Kasumi-1 (cell line): ENCODE measurements around the gene PI4KB.
A peak's percentile ranks its signal among the peaks of the same experiment; 100 is the strongest.

Experiments used
- DNase-seq, 2 experiments: peaks; one replicate each; lab custom pipeline; 2025; lab: John Stamatoyannopoulos, UW

The PI4KB gene

GRCh38 chr1:151311589-151312331 is 15.5 kb downstream of the PI4KB start:
- DNase-seq: peak; percentile 69 to 77

DNA sequence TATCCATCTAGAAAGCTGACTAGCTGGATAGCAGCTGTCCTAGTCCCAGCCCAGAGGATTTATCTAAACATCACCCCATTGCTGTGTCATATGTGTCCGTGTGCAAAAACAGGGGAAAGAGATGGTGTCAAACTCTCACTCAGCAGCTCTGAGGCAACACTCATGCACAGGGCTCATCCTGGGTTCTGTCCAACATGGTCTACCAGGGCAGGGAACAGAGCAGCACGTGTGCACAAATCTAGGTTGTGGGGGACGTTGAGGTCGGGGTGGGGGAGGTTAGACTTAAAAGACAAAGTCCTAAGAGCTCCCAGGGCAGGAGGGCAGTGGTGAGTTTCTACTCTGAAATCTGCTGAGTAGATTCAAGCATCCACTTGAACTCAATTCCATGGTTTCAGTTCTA is 16.2 kb downstream of the PI4KB start:
- no peak for DNase-seq

GRCh38 chr1:151309811-151310323 is 17.3 kb downstream of the PI4KB start:
- DNase-seq: no peak

DNA sequence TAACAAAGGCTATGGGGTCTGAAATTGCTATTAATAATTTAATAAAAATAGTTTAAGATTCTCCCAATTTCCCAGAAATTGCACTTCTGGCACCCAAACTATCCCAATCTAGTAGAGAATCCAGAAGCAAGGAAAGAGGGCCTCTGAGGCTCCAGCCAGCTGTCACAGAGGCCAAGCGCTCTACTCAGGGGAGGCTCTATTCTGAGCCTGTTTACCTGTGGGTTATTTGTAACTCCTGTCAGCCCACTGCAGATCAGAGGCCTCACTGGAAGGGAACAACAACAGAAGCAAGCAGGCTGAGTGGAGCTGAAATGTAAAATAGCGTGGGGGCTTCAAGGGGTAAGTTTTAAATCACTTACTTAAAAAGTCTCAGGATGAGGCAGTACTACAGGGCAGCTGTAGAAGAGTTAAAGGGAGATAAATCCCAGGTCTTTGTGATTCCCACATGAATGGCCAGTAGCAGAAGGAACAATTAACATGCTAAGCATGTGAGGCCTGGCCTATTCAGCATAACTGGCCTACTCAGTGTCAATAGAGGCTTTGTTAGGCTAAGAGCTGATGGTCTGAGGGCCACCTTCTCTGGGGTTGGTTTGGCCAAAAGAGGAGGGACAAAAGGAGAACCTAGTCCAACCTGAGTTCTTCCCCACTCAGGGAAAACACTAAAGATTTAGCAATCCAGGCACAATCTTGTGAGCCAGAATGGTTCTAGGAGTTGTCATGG is 32.3 kb downstream of the PI4KB start:
- DNase-seq: no peak

GRCh38 chr1:151293093-151293492 is 34.1 kb downstream of the PI4KB start:
- no peak for DNase-seq

GRCh38 chr1:151292207-151293030 is 34.8 kb downstream of the PI4KB start:
- DNase-seq: no peak

DNA sequence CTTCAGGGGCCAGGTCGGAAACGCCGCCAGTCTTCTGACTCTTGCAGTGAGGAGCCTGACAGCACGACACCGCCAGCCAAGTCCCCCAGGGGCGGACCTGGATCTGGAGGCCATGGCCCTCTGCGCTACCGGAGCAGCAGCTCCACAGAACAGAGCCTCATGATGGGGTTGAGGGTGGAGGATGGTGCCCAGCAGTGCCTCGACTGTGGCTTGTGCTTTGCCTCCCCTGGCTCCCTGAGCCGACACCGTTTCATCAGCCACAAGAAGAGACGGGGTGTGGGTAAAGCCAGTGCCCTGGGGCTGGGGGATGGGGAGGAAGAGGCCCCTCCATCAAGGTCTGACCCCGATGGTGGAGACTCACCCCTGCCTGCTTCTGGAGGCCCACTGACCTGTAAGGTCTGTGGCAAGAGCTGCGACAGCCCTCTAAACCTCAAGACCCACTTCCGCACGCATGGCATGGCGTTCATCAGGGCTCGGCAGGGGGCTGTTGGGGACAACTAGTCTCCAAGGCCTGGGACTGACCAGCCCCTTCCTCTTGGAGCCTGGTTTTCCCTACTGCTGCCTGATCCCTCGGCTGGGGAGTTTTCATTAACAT is 36.4 kb downstream of the PI4KB start:
- no peak for DNase-seq

DNA sequence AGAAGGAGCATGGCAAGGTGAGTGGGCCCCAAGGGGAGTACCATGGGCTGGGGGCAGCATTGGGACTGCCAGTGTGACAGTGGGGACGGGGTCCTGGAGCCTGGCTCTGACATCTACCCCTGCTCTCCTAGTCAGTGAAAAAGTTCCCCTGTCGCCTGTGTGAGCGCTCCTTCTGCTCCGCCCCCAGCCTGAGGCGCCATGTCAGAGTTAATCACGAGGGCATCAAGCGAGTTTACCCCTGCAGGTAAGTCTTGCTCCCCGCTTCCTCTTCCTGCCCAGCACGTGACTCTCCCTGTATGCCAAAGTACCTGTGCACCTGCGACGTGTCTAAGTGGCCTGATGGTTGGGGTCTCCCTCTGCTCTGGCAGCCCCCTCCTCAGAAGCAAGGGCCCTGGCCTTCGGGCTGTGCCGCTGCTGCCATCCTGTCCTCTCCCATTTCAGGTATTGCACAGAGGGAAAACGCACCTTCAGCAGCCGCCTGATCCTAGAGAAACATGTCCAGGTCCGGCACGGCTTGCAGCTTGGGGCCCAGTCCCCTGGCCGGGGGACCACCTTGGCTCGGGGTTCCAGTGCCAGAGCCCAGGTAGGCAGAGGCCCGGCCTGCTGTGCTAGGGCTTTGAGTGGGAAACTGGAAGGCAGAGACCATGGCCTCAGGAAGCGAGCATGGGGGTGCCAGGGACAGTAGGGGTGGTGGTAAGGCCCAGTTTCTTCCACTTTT is 37.1 kb downstream of the PI4KB start:
- no peak for DNase-seq

DNA sequence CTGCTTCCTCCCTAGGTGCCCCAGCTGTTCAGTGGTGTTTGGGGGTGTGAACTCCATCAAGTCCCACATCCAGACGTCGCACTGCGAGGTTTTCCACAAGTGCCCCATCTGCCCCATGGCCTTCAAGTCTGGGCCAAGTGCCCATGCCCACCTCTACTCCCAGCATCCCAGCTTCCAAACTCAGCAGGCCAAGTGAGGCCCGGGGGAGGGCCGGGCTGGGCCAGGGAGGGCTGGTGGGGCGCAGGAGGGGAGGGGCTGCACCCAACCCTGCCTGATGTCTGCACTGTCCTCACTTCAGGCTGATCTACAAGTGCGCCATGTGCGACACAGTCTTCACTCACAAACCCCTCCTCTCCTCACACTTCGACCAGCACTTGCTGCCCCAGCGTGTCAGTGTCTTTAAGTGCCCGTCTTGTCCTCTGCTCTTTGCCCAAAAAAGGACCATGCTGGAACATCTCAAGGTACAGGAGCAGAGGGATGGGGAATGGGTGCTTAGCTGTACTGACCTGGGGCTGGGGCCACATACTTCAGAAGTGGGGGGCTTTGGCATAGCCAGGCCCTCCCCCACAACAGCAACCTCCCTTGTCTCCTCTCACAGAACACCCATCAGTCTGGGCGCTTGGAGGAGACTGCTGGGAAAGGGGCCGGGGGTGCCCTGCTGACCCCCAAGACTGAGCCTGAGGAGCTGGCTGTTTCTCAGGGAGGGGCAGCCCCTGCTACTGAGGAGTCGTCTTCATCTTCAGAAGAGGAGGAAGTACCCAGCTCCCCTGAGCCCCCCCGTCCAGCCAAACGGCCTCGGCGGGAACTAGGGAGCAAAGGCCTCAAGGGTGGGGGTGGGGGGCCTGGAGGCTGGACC is 37.9 kb downstream of the PI4KB start:
- no peak for DNase-seq

- no peak for DNase-seq
Observed at GRCh38 chr1:151288502-151288901, 38.7 kb downstream of the PI4KB start.

- no peak for DNase-seq
Observed at GRCh38 chr1:151287767-151288500, 39.3 kb downstream of the PI4KB start.

DNA sequence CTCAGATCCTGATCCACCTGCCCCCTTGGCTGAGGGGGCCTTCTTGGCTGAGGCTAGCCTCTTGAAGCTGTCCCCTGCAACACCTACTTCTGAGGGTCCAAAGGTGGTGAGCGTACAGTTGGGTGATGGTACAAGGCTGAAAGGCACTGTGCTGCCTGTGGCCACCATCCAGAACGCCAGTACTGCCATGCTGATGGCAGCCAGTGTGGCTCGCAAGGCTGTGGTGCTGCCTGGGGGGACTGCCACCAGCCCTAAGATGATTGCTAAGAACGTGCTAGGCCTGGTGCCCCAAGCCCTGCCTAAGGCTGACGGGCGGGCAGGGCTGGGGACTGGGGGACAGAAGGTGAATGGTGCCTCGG is 39.9 kb downstream of the PI4KB start:
- no peak for DNase-seq

DNA sequence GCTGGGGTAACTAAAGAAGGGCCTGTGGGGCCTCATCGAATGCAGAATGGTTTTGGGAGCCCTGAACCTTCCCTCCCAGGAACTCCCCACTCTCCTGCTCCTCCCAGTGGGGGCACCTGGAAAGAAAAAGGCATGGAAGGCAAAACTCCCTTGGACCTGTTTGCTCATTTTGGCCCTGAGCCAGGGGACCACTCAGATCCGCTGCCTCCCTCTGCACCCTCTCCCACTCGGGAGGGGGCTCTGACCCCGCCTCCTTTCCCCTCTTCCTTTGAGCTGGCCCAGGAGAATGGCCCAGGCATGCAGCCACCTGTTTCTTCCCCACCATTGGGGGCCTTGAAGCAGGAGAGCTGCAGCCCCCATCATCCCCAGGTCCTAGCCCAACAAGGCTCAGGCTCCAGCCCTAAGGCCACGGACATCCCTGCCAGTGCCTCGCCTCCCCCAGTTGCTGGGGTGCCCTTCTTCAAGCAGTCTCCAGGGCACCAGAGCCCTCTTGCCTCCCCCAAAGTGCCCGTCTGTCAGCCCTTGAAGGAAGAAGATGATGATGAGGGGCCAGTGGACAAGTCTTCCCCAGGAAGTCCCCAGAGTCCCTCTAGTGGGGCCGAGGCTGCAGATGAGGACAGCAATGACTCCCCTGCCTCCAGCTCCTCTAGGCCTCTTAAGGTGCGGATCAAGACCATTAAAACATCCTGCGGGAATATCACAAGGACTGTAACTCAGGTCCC is 40.4 kb downstream of the PI4KB start:
- no peak for DNase-seq

DNA sequence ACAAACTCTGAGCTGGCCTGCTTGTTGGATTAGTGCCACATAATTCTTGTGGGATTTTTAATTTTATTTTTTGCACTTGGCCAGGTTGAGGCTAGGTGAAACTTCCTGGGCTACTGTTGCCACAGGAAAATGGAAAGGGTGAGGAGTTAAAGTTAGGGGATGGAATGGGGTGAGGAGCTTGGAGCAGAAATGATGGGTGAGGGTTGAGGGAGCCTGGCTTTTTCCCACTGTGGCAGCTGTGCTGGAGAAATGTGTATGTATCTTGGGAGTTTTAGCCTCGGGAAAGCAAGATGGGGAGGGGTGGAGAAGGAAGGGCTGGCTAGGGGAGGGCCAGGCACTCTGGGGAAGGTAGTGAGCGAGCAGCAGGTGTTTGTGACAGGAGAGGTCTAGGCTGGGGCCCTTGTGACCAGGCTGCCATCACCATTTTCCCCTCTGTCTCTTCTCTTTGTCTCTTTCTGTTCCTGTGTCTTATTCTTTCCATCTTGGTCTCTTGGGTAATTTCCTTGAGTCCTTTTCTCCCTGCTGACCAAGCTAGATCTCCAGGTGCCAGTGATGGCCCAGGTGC is 43.1 kb downstream of the PI4KB start:
- DNase-seq: no peak

GRCh38 chr1:151282883-151283725 is 44.1 kb downstream of the PI4KB start:
- DNase-seq: peak in 1 of 2 experiments; percentile 45

GRCh38 chr1:151281969-151282882 is 45.0 kb downstream of the PI4KB start, which contains the start of gene ZNF687:
TSS of gene ZNF687 (plus strand) at chr1:151282299. CDS start at chr1:151286292, 3,993 bp downstream.
- peak; percentile 99 for DNase-seq
